Measurements from ENCODE around the gene ZNF749.
"Not testable (repeated sequence)": the region's sequence is repeated elsewhere in the genome, so short reads cannot be mapped to it uniquely, and the experiment has no call there.

Gene ZNF749

DNA sequence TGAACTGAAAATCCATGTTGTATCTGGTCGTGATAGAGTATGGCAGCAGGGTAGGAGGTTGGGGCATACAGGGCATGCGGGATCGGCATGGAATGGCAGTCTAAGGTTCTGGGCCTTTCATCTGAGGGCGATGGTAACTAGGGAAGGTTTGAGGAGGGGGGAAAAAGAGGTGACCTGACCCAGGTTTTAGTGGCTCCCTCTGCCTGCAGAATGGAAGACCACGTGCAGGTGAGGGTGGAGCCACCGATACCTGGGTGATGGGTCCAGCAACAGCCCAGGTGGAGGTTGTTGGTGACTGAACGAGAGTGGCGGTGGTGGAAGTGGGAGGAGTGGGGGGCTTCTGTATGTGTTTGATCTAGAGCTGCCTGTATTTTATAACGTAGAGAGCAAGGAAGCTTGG is 3.8 kb downstream of the ZNF749 start:
- H3K4me3 Mint-ChIP-seq, result peak overlapping the region; percentile 36

DNA sequence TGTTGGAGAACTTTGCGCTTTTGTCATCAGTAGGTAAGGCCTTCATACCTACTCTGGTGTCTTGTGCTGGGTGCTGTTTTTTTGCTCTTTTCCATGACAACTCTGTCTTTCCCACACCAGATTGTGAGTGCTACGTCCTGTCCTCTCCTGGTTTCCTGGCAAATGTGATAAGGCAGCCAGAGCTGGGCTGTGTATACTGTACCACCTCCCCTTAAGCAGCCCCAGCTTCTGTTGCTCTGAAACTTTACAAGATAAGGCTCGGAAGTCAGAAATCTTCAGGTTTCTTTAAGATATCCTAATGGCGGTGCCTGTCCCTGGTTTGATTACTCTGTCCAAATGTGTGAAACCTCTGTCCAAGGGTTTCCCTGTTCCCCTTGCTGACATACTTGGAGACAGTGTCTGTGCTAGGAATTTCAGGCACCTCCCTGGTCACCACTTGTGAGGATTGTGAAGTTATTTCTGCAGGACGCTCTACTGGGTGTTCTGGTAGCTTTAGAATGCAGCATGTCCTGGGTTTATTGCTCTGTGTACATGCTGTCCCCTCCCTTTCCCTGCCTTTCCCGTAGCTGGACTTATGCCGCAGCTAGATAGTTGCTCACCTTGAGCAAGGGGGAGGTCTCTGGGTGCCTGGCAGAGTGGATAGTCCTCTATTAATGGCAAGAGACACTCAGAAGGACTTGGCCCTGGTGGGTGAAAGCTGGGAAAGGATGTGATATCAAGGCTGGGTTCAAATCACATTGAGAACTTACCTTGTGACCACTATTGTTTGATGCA is 7.0 kb downstream of the ZNF749 start:
- no peaks in the 10 kb centered on the region for H3K27me3 Mint-ChIP-seq
- H3K4me1 Mint-ChIP-seq (ENCODE audit: low read depth), result peaks cover 13% of the 10 kb centered on the region
- H3K27ac Mint-ChIP-seq, result no peak overlapping the region
- peaks cover 31% of the 10 kb centered on the region for H3K9me3 Mint-ChIP-seq (ENCODE audit: low read depth)
- H3K4me3 Mint-ChIP-seq, result no peak overlapping the region
- peaks cover 74% of the 10 kb centered on the region for H3K36me3 Mint-ChIP-seq

More for the DNA sequence above, 3.8 kb downstream of the ZNF749 start:
- peaks cover 65% of the 10 kb centered on the region for H3K36me3 Mint-ChIP-seq
- H3K4me1 Mint-ChIP-seq (ENCODE audit: low read depth), result peaks cover 35% of the 10 kb centered on the region
- H3K27ac Mint-ChIP-seq, result no peak overlapping the region
- H3K9me3 Mint-ChIP-seq (ENCODE audit: low read depth), result peaks cover 26% of the 10 kb centered on the region
- no peaks in the 10 kb centered on the region for H3K27me3 Mint-ChIP-seq

DNA sequence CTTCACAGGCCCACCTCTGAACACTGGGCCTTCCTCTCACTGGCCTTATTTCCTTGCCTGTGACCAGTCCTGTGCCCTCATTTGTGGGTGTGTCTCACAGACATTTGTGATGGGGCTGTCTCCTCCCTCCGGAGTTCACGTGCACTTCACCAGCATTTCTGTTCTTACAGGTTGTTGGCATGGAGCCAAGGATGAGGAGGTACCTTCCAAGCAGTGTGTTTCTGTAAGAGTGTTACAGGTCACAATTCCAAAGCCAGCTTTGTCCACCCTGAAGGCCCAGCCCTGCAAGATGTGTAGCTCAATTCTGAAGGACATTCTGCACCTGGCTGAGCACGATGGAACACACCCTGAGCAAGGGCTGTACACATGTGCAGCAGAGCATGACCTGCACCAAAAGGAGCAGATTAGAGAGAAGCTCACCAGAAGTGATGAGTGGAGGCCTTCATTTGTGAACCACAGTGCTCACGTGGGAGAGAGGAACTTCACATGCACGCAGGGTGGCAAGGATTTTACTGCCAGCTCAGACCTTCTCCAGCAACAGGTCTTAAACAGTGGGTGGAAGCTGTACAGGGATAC is 8.1 kb downstream of the ZNF749 start:
- Mint-ChIP-seq H3K27me3 (no peaks in the 10 kb centered on the region), H3K4me1 (ENCODE audit: low read depth) (peaks cover 9% of the 10 kb centered on the region), H3K36me3 (peaks cover 72% of the 10 kb centered on the region), H3K4me3 (no peak overlapping the region), H3K27ac (no peak overlapping the region), H3K9me3 (ENCODE audit: low read depth) (peaks cover 31% of the 10 kb centered on the region)

DNA sequence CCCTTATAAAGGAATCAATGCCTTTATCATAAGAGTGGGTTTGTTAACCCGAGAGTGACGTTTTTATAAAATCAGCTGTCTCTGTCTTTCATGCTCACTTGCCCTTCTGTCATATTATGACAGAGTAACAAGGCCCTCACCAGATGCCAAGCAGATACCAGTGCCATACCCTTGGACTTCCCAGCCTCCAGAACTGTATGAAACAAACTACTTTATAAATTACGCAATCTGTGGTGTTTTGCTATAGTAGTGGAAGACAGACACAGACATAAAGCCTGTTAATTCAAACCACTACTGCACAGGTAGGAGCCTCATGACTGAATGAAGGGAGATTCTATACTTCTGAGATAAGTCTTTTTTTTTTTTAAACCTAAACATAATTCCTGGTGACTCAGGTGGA is 17.2 kb downstream of the ZNF749 start:
- no peaks in the 10 kb centered on the region for H3K27me3 Mint-ChIP-seq
- peaks cover 24% of the 10 kb centered on the region for H3K9me3 Mint-ChIP-seq (ENCODE audit: low read depth)
- peaks cover 42% of the 10 kb centered on the region for H3K36me3 Mint-ChIP-seq
- no peak overlapping the region for H3K4me3 Mint-ChIP-seq
- H3K4me1 Mint-ChIP-seq (ENCODE audit: low read depth), result no peaks in the 10 kb centered on the region
- no peak overlapping the region for H3K27ac Mint-ChIP-seq

DNA sequence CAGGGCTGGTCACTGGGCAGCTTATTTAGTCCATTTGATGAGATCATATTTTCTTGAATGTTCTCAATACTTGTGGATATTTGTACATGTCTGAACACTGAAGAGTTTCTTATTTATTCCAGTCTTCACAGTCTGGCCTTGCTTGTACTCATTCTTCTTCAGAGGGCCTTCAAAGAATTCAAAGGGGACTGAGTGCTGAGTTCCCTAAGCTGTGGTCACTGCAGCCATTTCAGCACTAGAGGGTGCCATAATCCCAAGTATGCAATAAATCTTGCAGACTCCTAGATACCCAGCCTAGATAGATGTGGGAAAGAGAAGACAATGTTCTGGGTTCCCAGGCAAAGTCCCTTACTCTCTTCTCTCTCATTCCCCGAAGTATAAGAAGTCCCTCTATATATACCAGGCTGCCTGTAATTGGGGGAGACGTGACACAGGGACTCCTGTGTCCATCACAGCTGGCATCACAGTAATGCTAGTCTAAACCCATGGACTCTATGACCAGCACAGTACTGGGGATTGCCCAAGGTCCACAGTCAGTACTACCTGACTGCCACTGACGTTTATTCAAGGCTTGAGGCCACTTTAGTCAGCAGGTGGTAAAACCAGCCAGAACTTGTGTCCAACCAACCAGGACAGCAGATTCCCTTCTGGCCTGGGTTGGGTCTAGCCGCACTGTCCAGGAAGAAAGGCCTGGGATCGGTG is 30.7 kb downstream of the ZNF749 start:
- H3K36me3 Mint-ChIP-seq, result peaks cover 45% of the 10 kb centered on the region
- peaks cover 40% of the 10 kb centered on the region for H3K9me3 Mint-ChIP-seq (ENCODE audit: low read depth)
- H3K4me1 Mint-ChIP-seq (ENCODE audit: low read depth), result no peaks in the 10 kb centered on the region

DNA sequence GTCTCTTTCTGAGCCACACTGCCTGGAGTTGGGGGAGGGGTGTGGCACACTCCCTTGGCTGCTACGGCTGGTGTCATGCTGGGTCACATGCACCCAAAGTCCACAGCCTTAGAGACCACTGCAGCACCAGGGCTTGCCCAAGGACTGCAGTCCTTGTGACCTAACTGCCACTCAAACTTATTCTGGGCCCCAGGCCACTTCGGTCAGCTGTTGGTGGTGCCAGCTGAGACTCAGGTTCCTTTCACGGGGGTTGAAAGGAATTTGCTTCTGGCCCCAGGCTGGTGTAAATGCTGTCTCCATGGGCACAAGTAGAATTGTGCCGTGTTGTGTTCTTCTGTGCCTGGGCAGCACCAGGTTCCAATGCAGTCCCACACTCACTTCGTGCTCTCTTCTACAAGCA is 31.4 kb downstream of the ZNF749 start:
- H3K27ac Mint-ChIP-seq, result no peak overlapping the region
- H3K4me1 Mint-ChIP-seq (ENCODE audit: low read depth), result no peaks in the 10 kb centered on the region
- H3K36me3 Mint-ChIP-seq, result peaks cover 43% of the 10 kb centered on the region
- H3K4me3 Mint-ChIP-seq, result no peak overlapping the region
- H3K27me3 Mint-ChIP-seq, result no peaks in the 10 kb centered on the region
- H3K9me3 Mint-ChIP-seq (ENCODE audit: low read depth), result peaks cover 40% of the 10 kb centered on the region

More for the DNA sequence above, 30.7 kb downstream of the ZNF749 start:
- Mint-ChIP-seq H3K27me3 (no peaks in the 10 kb centered on the region), H3K27ac (no peak overlapping the region), H3K4me3 (no peak overlapping the region)

DNA sequence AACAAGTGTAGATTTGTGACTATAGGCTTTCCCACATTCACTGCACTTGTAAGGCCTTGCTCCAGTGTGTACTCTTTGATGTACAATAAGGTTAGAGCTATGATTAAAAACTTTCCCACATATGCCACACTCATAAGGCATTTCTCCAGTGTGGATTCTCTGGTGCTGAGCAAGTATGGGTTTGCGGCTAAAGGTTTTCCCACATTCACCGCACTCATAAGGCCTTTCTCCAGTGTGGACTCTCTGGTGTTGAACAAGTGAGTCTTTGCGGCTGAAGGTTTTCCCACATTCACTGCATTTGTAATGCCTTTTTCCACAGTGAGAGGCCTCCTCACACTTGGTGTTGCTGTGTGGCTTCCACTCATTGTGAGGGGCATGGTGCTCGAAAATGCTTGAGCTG is 38.5 kb downstream of the ZNF749 start:
- H3K27me3 Mint-ChIP-seq, result no peaks in the 10 kb centered on the region
- no peak overlapping the region for H3K4me3 Mint-ChIP-seq
- H3K27ac Mint-ChIP-seq, result no peak overlapping the region
- peaks cover 69% of the 10 kb centered on the region for H3K36me3 Mint-ChIP-seq
- peaks cover 12% of the 10 kb centered on the region for H3K4me1 Mint-ChIP-seq (ENCODE audit: low read depth)
- peaks cover 47% of the 10 kb centered on the region for H3K9me3 Mint-ChIP-seq (ENCODE audit: low read depth)

DNA sequence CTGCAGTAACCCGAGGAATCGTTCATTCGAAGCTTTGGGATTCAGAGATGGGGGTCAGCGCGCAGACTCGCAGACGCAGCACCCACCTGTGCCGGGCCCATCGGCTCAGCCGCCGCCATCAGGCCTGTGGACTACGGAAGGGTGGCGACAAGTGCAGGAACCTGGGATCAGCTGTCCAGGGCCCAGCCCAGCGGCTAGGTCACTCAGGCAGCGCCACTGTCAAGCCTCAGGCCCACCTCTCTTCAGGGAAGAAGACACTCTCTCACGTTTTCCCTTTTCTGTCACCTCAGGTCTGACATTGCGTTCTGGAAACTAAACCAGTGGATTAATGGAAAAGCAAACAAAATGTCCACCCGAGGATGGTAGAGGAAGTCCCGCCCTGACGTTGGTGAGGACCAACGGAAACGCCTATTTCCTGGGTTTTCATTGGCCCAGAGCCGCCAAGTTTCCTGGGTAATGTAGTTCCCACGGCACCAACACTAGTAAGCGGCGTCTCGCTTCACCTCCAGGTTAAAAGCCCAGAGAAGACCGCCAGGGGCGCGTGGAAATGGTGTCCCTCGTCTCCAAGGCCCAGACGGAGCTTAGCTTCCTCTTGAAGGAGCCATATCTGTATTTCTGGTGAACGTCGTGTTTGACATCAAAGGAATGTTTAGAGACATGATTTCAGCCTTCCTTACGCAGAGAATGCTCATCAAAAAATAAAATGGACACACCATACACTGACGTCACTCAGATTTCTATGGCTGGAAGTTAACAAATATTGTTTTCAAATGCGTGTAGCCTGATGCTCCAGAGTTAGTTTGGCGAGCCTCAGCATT is 42.3 kb downstream of the ZNF749 start, which contains the start of gene ZNF772:
Gene ZNF772, minus strand, starts transcription at position 376 of the 818 bp plus-strand sequence. Its CDS starts 257 bp downstream, at position 119.
- peak within 1 kb of the TSS; percentile 89 for H3K27ac Mint-ChIP-seq
- peaks cover 46% of the 10 kb centered on the region for H3K36me3 Mint-ChIP-seq
- peaks cover 33% of the 10 kb centered on the region for H3K9me3 Mint-ChIP-seq (ENCODE audit: low read depth)
- peaks cover 12% of the 10 kb centered on the region for H3K4me1 Mint-ChIP-seq (ENCODE audit: low read depth)
- H3K4me3 Mint-ChIP-seq, result peak within 1 kb of the TSS; percentile 85
- peaks cover 2% of the 10 kb centered on the region for H3K27me3 Mint-ChIP-seq

DNA sequence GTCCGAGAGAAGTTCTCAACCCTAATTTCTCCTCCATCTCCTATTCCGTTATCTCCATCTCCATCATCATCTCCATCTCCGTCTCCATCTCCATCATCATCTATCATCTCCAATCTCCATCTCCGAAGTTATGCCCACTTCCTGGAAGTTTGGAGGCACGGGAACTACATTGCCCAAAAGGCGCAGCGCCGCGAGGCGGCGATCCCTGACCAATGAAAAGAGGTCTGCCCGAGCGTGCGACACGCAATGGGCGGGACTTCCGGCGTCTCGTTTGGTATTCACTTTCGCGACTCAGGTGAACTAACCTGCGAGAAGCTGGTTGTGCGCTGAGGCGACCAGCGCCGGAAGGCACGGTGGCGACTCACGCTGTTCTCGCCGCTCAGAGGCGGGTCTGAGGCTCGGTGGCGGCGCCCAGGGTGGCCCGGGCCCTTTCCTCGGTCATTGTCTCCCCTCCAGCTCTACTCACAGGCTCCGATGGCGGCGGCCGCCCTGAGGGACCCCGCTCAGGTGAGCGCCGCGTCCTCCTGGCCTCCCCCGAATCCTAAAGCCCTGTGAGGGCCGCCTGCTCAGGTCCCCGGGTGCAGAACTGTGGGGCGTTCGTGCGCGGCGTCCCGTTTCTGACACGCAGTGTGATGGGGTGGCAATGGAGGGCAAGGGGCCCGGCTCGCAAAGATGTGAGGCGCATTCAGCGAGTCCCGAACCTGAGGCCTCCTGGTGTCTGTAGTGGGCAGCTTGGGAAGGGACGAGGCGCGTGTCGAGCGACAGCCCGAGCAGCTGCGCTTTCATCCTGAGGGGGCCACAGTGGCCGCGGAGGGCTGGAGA is 52.6 kb downstream of the ZNF749 start, which contains the start of gene ZNF419:
Gene ZNF419, plus strand, starts transcription at position 274 of the 822 bp plus-strand sequence. Its CDS starts 201 bp downstream, at position 475.
- H3K27me3 Mint-ChIP-seq, result not testable (repeated sequence)
- H3K4me3 Mint-ChIP-seq, result peak within 1 kb of the TSS; percentile 81
- peaks cover 35% of the 10 kb centered on the region for H3K36me3 Mint-ChIP-seq
- H3K27ac Mint-ChIP-seq, result peak within 1 kb of the TSS; percentile 88
- H3K9me3 Mint-ChIP-seq (ENCODE audit: low read depth), result peaks cover 13% of the 10 kb centered on the region
- peaks cover 14% of the 10 kb centered on the region for H3K4me1 Mint-ChIP-seq (ENCODE audit: low read depth)

DNA sequence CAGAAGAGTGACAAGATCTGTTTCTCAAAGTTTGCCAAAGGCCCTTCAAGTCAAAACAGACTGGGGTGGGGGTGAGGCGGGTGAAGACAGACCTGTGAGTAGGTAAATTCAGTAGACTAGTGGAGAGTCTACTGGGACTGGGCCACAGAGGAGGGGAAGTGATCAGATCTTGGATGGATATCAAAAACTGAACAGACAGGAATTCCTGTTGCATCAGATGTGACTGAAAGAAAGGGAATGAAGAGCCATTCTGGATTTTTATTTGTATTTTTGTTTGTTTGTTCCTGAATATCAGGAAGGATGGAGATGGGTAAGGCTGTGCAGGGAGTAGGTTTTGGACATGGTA is 53.1 kb downstream of the ZNF749 start:
- not testable (repeated sequence) for H3K27me3 Mint-ChIP-seq, H3K27ac Mint-ChIP-seq
- peaks cover 41% of the 10 kb centered on the region for H3K36me3 Mint-ChIP-seq
- H3K4me3 Mint-ChIP-seq, result peak overlapping the region; percentile 81
- H3K4me1 Mint-ChIP-seq (ENCODE audit: low read depth), result peaks cover 14% of the 10 kb centered on the region
- H3K9me3 Mint-ChIP-seq (ENCODE audit: low read depth), result peaks cover 13% of the 10 kb centered on the region

Data from activated naive CD8-positive, alpha-beta T cell (primary cell).